Activated naive CD4-positive, alpha-beta T cell treated with anti-CD3 and anti-CD28 coated beads, Interleukin-2, amount 50 U/mL, for 16 hours (primary cell): Measurements from ENCODE around the gene ZNF512B.
A peak's percentile ranks its signal among the peaks of the same experiment; 100 is the strongest.
"Not testable (repeated sequence)": the region's sequence is repeated elsewhere in the genome, so short reads cannot be mapped to it uniquely, and the experiment has no call there.

Experiments
- DNase-seq: peaks from one replicate; pipeline ENCODE4 v3.0.0-alpha.2; 2020

ZNF512B gene

DNA sequence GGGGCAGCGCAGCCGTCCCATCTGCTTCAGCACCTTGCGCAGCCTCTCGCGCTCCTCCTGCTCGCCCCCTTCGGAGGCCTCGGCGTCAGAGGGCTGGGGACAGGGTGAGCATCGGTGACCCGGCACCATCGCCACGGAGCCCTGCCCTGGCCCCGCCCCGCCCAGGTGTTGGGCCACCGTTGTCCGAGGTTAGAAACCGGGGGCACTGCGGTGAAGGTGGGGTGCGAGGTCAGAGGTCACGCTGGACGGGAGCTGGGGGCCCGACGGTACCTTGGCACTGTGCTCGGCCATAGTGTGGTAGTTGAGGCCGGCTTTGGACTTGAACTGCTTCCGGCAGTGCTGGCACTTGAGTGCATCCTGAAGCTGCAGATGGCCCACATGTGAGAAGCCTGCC is 6.4 kb downstream of the ZNF512B start:
- DNase-seq: no peak

DNA sequence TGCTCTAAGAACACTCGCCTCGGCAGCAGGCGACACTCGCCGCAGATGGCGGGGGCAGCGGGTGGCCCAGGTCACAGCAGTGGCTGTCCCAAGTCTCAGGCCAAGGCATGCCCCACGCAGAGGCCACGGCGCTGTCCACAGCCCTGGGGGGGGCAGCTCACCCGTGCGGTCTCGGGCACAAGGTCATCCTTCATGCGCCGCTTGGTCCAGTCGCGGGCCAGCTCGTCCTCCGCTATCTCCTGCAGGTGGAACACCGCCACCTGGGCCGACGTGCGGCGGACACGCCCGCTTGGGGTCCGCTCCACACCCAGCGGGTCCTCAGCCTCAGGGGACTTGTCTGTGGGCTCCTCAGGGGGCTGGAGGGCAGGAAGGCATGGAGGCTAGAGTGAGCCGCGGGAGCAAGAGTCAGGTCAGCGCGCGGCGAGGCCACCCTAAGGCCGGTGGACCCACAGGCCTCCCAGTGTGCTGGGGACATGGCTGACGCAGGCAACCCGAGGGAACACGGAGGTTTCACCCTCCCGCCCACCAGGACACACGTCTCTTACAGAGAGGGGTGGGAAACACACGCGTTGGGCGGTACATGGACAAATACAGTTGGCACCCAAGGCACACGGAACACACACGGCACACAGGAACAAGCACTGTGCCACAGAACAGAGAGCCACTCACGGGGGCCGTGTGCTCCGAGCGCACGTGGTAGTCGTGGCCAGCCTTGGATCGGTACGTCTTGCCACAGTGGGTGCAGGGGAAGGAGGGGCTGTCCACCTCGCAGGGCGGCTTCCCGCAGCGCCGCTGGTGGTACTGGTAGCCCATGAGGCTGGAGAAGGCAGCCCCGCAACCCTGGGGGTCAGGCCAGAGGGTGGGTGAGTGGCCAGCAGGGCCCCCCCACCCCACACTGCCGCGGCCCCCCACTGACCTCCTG is 7.0 kb downstream of the ZNF512B start:
- DNase-seq: no peak

DNA sequence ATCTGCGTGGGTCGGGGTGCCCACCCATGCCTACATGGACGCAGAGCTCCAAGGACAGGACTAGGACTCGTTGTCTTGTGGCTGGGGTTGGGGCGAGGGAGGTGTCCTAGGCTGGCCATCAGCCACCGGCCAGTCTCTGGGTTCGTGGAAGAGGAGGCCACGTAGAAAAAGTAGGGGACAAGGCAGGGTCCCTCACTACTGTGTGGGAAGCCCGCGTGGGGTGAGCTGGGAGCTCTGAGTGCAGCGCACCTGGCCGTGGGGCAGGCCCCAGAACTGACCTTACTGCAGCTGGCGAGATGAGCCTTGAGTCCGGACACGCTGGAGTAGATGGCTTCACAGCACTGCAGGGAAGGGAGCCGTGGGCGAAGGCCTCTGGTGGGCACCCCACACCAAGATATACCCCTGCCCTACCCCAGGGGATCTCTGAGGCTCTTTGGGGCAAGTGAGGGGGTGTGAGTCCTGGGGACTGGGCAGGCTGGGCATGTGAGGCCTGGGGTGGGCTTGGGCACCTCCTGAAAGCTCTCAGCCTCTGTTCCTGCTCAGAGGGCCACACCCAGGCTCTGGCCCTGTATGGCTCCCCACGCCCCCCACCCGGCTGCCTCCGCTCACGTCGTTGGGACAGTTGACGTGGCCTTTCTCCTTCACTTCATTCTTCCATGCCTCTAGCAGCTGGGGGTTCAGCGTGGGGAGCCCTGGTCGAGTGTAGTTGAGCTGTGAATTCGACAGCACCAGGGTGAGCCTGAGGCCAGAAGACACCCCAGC is 7.9 kb downstream of the ZNF512B start:
- no peak for DNase-seq

DNA sequence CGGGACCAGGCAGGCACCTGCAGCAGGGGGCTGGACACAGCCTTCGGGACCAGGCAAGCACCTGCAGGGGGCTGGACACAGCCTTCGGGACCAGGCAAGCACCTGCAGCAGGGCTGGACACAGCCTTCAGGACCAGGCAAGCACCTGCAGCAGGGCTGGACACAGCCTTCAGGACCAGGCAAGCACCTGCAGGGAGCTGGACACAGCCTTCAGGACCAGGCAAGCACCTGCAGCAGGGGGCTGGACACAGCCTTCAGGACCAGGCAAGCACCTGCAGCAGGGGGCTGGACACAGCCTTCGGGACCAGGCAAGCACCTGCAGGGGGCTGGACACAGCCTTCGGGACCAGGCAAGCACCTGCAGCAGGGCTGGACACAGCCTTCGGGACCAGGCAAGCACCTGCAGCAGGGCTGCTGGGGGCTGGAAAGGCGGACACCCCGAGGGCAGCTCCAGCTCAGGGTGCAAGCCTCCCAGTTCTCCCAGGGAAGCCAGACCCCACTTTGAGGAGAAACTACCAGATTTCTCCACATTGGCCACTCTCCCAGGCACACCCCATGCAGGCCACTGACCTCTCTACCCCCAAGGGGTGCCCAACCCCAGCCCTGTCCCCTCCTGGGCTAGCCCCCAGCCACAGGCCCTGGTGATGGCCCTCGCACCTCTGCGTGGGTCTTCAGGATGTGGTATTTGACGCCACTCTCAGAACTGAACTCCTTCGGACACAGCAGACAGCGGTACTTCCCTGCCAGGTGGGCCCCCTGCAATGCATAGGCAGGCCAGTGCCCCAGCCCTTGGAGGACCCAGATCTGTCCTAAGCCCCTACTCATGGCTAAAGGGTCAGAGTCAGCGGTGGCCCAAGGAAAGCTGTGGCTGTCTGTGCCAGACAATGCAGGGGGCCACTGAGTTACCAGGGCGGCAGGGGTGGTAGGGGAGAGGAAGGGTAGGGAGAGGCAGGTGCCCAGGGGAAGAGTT is 8.8 kb downstream of the ZNF512B start:
- not testable (repeated sequence) for DNase-seq

DNA sequence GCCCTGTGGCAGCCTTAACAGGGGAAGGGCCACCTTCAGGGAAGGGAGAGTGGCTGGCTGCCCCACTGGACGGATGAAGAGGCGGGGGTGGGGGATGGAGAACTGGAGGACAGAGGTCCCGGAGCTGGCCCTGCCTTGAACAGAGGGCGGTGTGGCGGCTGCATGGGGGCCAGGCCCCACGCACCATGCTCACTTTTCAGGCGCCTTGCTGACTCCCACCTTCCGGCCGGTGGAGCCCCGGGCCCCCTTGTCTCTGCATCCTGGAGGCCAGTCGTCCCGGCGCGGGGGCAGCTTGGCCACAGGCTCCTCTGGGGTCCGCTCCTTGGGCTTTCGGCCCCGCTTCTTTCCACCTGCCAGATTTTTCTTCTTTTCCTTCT is 10.0 kb downstream of the ZNF512B start:
- DNase-seq: no peak

DNA sequence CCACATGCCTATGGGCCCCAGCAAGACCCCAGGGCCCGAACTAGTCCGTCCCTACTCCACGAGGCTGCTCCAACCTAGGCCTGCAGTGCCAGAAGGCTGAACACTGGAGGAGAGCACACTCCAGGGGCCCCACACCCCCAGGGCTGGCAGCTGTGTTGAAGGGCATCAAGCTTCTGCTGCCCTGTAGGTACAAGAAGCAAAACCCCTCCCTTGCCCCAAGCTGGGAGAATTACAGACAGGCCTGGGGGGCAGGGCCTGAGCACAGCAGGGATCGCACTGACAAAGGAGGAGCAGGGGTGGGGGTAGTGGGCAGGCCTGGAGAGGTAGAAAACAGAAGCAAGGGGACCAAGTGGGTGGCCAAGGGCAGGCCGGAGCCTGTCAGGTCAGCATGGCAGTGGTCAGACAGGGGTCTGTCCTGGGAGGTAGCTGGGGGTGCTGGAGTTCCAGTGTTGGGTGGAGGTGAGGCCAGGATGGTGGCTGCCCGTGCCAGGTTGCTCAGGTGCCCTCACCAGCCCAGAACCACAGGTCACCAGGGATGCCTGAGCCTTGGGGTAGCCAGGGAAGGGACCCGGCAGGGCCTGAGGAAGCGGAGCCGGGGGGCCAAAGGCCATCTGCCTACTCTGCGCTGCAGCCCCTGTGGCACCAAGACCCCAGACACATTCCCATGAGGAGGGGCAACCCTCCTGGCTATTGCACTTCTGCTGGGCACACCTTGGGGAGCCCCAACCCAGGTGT is 10.6 kb downstream of the ZNF512B start:
- DNase-seq: no peak

DNA sequence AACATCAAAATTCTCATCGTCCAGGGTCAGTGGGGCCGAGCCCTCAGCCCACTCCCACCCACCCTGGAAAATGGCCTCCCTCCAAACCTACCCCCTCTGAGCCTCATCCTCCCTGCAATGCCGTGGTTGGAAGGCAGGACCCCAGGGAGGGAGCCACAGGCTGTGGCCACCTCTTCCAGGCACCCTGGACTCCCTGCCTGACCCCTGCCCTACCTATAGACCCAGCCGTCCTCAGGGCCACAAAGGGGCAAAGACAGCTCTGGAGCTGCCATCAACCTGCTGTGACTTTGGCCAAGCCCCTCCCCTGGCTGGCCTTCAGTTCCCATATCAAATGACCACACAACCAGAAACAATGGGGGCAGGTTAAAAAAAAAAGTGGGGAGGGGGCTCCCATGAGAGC is 11.3 kb downstream of the ZNF512B start:
- DNase-seq: no peak

DNA sequence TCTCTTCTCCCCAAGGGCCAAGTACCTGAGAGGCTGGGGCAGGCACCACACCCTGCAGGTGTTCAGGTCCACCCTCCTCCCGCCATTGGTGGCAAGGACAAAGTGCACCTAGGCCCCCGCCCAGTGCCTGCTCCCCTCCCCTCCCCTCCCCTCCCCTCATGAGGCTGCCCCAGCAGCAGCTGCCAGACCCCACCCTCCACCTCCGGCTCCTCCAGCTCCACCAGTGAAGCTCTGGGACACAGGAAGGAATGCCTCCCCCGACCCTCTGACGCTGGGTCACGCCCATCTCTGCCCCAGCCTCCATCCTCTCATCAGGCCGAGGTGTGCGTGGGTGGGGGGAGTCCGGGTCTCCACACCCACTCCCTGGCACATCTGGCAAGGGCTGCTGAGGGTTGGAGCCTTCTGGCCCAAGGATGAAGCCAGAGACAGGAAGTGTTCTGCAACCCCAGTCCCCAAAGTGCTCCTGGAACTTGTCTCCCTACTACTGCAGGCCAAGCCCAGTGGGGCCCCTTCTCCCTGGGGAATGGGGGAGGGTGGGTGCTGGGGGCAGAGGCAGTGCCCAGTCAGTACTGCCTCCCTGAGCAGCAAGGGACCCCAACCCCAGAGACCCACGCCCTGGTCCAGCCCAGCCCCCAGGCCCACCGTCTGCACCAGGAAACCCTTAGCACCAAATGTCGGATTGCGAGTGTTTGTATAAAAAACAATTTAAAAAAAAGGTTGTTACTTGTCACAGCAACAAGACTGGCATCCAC is 11.9 kb downstream of the ZNF512B start:
- peak; percentile 54 for DNase-seq

DNA sequence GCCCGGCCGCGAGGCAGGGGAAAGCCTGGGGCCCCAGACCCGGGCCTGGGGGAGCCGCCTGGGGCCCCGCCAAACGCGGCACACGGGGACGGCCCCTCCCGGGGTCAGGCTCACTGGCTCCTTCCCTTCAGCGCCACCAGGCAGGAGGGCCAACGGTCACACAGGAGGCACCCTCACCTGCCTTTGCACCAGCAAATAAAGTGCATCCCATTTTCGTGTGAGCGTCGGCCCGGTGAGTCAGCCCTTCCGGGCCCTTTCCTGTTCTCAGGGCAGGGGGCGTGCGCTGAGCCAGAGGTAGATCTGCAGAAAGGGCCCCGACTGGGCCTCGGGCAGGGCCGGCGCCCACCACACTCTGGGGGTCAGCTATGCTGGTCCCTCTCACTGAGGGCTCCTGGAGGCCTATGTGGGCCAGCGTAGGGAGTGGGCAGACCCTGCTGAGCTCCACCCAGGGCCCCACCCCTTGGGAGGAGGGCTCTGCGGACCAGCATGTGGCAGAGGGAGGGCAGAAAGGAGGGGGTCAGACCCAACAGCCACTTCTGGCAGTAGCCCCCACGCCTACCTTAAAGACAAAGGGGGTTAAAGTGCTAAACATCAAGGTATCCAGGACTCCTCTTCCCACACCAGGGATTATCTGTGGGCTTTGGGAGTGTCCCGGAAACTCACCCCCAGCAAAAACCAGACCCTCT is 12.6 kb downstream of the ZNF512B start:
- DNase-seq: peak; percentile 81

DNA sequence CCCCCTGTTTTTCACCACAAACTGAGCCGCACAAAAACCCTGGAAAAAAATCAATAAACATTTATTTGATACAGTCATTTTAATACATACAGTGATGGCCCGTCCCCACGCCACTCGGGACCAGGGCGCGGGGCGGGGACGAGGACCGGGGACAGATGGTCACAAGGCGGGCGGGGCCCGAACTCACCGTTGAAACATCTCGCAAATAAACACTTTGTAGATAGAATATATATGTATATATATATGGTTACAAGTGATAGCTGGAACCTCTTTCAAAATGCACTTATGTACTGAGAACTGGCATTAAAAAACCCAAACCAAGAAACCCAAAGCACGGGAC is 13.1 kb downstream of the ZNF512B start:
- no peak for DNase-seq

DNA sequence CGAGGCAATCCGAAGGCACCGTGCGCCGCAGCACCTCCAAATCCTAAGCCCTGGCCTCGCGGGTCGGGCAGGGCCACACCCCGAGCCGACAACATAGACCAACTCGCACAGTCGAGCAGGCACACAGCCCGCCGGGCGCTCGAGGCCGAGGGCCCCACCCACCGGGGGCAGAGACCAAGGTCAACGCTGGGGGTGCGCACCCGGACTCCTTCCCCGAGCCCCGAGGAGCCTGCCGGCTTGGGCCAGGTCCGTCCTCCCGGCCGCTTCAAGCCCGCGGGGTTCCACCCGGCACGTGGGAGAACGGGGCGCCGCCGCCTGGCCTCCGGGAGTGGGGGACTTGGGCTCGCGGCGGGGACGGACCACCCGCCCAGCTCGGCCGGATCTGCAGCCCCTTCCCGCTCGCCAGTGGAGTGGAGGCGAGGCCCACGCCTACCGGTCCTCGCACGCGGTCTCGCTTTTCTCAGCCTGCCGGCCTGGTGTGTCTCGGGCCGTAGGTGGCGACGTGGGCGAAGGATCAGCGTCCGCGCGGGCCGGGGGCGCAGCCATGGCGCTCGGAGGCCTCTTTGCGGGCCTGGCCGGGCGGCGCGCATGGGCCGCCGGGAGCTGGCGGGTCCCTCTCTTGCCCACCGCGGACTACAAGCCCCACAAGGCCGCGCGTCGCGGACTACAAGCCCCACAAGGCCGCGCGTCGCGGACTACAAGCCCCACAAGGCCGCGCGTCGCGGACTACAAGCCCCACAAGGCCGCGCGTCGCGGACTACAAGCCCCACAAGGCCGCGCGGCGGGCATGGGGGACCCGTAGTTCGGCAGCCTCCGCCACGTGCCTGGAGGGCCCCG is 13.7 kb downstream of the ZNF512B start, which contains the start of gene UCKL1:
TSS of gene UCKL1 (minus strand) at position 590 of the 837 bp plus-strand sequence. CDS start at position 546, 44 bp downstream.
- DNase-seq: peak; percentile 91

DNA sequence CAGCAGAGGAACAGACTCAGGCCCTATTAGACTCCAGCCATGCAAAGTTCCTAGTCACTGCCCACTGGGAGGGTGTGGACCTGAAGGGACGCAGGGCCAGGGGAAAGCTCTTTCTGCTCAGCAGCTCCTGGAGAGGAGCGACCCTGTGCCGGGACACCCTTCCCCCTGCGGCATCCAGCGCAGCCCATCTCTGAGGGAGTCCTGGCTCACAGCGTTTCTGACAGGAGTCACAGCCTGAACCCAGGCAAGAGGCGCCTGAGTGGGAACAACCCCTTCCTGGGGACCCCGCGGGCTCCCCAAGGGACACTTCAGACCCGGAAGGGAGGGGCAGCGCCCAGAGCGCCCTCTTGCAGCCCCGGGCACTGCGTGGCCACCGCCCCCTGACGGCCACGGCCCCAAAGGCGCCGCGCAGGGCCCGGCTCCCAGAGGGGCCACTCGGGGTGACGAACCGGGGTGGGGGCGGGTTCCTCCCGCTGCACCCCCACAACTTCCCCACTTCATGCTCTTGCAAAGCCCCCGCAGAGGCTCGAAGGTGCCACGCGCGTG is 14.4 kb downstream of the ZNF512B start:
- peak; percentile 49 for DNase-seq

DNA sequence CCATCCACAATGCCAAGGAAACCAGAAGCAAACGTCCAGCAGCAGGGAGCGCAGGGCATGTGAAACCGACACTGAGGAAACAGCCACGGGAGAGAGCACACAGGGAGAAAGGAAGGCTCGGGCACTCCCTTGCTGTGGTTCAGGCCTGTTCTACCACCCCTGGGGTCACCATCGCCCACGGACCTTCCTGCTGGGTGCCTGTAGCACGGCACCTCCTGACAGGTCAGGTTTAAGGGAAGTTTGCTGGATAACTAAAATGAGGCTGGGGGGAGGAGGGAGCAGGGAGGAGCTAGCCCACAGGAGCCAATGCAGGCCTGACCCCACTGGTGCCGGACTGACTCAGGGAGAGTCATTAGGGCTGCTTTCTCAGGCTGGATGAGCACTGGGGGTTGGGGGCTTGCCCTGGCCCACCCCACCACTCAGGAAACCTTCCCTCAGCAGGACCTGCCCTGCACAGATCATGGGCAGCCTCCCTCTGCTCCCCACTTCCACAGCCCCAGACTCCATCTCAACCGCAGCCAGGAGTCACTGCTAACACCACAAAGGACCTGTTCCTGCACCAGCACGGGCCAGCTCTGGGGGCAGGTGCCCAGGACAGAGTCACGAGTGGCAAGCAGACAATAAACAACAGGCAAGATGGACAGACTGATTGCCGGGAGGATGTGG is 15.8 kb downstream of the ZNF512B start:
- no peak for DNase-seq

DNA sequence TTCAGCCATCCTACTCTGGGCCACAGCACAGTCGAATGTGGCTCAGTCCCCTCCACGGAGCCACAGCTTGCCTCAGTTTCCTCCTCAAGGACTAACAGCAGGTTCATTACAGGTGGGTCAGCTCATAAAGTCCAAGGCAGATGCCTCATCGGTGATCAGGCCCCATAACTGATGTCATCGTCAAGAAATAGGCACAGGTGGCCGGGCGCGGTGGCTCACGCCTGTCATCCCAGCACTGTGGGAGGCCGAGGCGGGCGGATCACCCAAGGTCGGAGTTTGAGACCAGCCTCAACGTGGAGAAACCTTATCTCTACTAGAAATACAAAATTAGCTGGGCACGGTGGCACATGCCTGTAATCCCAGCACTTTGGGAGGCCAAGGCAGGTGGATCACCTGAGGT is 17.0 kb downstream of the ZNF512B start:
- no peak for DNase-seq

DNA sequence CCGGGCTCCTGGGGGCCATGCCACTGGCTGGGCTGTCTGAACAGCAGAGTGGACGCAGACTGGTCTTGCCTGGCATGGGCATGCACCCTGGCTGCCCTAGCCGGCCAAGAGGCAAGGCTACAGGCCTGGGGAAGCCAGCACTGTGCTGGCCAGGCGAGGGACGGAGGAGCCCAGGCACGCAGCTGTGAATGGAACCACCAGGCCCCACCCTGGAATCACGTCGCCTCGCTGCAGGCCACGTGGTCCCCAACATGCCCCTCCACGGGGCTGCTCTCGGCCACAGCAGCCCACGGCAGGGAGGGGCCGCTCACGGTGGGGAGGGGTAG is 17.6 kb downstream of the ZNF512B start:
- DNase-seq: no peak

DNA sequence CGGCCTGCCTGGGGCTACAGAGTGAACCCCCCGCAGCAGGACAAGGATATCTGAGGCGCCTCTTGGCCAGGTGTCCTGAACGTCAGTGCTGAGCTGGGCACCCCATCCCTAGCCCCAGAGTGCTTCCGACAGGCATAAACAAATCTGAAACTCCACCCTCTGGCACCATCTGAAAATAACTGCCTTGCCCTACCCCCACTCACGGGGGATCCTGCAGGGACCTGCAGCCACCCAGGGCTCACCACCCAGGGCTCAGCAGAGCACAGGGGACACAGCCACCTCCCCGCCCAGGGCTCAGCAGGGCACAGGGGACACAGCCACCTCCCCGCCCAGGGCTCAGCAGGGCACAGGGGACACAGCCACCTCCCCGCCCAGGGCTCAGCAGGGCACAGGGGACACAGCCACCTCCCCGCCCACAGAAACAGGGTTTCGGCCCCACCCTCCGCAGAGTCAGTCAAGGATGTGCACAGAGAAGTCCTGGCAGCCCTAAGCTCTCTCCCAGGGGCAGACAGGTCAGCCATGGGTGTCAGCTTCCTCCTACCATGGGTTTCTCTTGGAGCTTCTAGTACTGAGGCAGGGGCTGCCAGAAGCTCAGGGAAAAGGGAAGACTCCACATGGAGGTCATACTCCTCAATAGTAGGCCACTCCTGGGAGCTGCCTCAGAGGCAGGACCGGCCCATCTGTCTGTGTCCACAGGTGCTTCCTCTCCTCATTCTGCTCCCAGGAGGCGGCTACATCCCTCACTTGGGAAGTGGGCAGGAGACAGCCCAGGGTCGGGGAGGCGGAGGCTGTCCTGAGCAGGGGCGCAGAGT is 18.1 kb downstream of the ZNF512B start:
- DNase-seq: no peak

DNA sequence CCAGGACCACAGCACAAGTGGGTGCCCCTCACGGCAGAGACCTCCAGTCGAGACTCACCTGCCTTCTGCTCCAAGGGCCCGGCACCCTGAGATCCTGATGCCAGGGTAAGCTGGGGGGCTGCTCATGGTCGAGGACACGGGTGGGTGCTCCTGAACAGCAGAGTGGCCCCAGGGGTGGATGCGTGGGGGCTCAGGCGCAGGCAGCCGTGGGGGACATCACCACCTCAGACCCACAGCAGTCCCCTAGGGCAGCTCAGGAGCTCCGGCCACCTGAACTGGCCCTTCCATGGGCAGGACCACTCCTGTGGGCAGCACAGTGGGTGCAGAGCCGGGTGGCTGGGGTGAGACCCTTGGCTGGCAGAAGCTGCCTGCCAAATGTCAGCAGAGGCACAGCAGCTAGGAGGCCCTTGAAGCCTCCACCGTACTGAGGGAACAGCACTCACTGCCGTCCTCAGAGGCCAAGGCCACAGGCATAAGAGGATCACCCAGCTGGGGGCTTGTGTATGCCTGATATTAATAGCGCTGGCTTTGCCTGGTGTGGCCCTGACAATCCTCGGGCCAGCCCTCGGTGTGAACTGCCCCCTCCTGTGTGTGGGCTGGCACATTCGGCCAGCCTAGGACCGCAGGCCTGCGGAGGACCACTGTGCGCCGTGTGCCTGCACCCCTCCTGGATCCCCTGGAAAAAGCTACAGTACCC is 18.9 kb downstream of the ZNF512B start:
- no peak for DNase-seq
